Measurements from ENCODE around the gene EIF2AK3. TPM values are rescaled to one million over a fixed set of nuclear protein-coding genes. Genes with fewer than 3 reads are reported as not detected.

Gene EIF2AK3
- total RNA-seq, 4 donors from 2014 or later: 7.9 to 11.9 (median 10.0) TPM

DNA sequence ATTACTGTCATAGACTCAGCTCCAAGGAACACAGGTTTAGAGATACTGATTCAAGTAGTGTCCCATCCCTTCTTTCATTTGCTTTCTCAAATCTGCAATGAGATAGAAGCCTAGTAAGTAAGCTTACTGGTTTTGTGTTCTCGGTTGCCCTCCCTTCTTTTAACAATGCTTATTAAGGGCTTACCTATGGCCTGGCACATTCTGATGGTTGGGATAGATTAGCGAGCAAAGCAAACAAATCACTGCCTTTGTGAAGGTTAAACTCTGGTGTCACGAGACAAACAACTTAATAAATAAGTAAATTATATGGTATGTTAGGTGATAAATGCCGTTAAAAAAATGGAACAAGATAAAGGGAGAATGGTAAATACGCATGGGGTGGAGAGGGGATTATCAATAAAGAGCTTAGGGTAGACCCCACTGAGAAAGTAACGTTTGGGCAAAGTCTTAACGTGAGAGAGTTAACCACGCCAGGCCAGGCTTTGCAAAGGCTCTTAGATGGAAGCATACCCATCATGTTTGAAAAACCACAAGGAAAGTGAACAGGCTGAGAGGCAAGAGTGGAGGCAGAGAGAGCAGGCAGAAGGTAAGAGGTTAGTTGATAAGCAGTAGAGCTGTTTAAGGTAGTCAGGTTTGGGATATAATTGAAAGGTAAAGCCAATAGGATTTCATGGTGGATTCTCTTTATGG, 31.0 kb downstream of the EIF2AK3 start:
- Histone ChIP-seq H3K27me3 (no peaks in the 10 kb centered on the region), H3K9me3 (no peaks in the 10 kb centered on the region), H3K27ac (replicated peaks in 1 of 4) (no peak overlapping the region), H3K4me3 (no peak overlapping the region), H3K36me3 (peaks cover 10 to 25% (median 17%) of the 10 kb centered on the region in 4 donors), H3K4me1 (peaks cover 18 to 25% (median 20%) of the 10 kb centered on the region in 4 donors)
- TF ChIP-seq CTCF (IDR thresholded peaks at IDR 0.05) (no peak), EP300 (IDR thresholded peaks at IDR 0.05) (no peak), POLR2A (IDR thresholded peaks at IDR 0.05; ENCODE audit: low read depth) (no peak), POLR2AphosphoS5 (IDR thresholded peaks at IDR 0.05) (no peak)
- WGBS: 94% methylated on average over 8 of the region's 8 CpGs
- no peak for DNase-seq (ENCODE audit: extremely low spot score)
- intact Hi-C loops (cut with DNase I): no loop called here

DNA sequence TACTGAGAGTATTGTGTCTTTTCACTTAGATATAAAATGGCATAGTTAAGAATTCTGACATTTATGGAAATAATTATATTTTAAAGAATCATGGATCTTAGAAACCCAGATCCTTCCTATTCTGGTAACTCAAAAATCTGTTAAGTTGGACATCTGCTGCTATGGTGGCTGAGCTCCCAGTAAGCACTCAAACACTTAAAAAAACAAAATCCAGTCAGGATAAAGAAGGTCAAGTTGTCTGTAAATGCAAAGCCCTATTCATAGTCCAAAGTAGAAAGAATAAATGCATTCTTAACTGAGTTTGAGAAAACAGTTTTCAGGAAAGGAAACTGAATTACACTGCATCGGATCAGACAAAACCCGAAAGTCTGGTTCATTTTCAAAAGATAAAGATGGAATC, 35.6 kb downstream of the EIF2AK3 start:
- 80% methylated on average over 2 of the region's 2 CpGs for WGBS
- intact Hi-C loops (cut with DNase I): loop anchor here (2.0 to 5.0 kb wide), 2 partner anchors 36 to 79 kb away; partner anchors contain the start of gene EIF2AK3
- no peak for DNase-seq (ENCODE audit: extremely low spot score)
- no peak overlapping the region for H3K4me3 ChIP-seq
- no peak overlapping the region for H3K27ac ChIP-seq (replicated peaks in 1 of 4)
- H3K36me3 ChIP-seq: peaks cover 25 to 65% (median 42%) of the 10 kb centered on the region in 4 donors
- H3K9me3 ChIP-seq: no peaks in the 10 kb centered on the region
- no peak for TF ChIP-seq POLR2AphosphoS5 (IDR thresholded peaks at IDR 0.05)
- TF ChIP-seq EP300 (IDR thresholded peaks at IDR 0.05): no peak
- no peak for TF ChIP-seq POLR2A (IDR thresholded peaks at IDR 0.05; ENCODE audit: low read depth)
- TF ChIP-seq CTCF (IDR thresholded peaks at IDR 0.05): no peak
- no peaks in the 10 kb centered on the region for H3K27me3 ChIP-seq
- H3K4me1 ChIP-seq: peaks cover 0 to under 1% (median 0%) of the 10 kb centered on the region in 4 donors

DNA sequence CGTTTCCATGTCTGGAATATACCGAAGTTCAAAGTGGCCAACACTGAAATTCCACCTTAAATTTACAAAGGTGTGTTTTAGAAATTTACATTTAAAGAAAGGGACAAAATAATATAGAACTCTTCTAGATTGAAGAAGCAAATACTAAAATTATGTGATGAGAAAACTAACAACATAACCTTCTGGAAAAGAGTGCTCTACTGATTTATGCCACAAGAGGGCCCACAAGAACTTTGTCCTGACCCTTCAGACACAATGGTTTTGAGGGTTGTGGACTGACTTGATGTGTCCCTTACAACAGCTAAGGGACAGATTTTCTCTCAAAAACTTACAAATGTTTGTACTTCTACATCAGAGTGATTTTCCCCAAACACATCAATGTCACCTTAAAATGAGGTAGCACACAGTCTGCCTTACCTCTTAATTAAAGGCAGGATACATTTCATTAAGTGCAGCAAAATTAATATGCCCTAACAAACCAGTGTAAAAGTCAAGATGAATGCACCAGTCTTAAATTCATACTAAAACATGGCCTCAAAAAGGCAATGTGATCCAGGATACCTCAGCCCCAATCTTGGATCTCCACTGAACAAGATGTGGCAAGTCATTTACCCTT, 36.2 kb downstream of the EIF2AK3 start:
- TF ChIP-seq CTCF (IDR thresholded peaks at IDR 0.05) (peak; percentile 70 to 83 (median 74)), POLR2AphosphoS5 (IDR thresholded peaks at IDR 0.05) (no peak), POLR2A (IDR thresholded peaks at IDR 0.05; ENCODE audit: low read depth) (no peak), EP300 (IDR thresholded peaks at IDR 0.05) (no peak)
- no peak overlapping the region for H3K4me3 ChIP-seq
- peaks cover 25 to 67% (median 46%) of the 10 kb centered on the region in 4 donors for H3K36me3 ChIP-seq
- intact Hi-C loops (cut with DNase I): loop anchor here (2.0 to 5.0 kb wide), 2 partner anchors 36 to 80 kb away; partner anchors contain the start of gene EIF2AK3
- WGBS: 90% methylated on average over 2 of the region's 2 CpGs
- H3K9me3 ChIP-seq: no peaks in the 10 kb centered on the region
- H3K27ac ChIP-seq (replicated peaks in 1 of 4): no peak overlapping the region
- DNase-seq (ENCODE audit: extremely low spot score): peak; percentile 19
- no peaks in the 10 kb centered on the region for H3K4me1 ChIP-seq
- H3K27me3 ChIP-seq: no peaks in the 10 kb centered on the region

DNA sequence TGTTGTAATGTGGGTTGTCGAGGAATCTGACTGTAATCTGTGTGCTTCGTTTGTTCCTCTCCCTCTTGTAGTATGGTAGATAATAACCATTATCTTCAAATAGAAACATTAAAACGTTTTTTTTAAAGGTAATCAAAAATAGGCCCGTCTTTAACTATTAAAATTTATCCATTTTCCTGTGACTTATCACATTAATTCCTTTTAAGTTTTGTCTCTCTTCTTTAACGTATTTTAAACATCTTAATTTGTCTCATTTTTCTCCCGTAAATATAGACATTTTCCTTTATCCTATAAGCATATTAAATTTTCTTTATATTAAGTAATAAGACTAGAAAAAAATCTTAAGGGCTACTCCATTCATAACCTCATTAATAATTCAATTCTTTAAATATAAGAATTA, 41.3 kb downstream of the EIF2AK3 start:
- H3K27ac ChIP-seq (replicated peaks in 1 of 4): no peak overlapping the region
- H3K4me1 ChIP-seq: no peaks in the 10 kb centered on the region
- no peak for DNase-seq (ENCODE audit: extremely low spot score)
- no peaks in the 10 kb centered on the region for H3K27me3 ChIP-seq
- 84% methylated on average over 6 of the region's 6 CpGs for WGBS
- intact Hi-C loops (cut with DNase I): no loop called here
- no peaks in the 10 kb centered on the region for H3K9me3 ChIP-seq
- TF ChIP-seq EP300 (IDR thresholded peaks at IDR 0.05) (no peak), CTCF (IDR thresholded peaks at IDR 0.05) (no peak), POLR2A (IDR thresholded peaks at IDR 0.05; ENCODE audit: low read depth) (no peak), POLR2AphosphoS5 (IDR thresholded peaks at IDR 0.05) (no peak)
- H3K4me3 ChIP-seq: no peak overlapping the region
- H3K36me3 ChIP-seq: peaks cover 51 to 90% (median 74%) of the 10 kb centered on the region in 4 donors
